H9 (cell line): ENCODE data around the gene CLN5. TPM values are rescaled to one million over a fixed set of nuclear protein-coding genes. Genes with fewer than 3 reads are reported as not detected.
A peak's percentile ranks its signal among the peaks of the same experiment; 100 is the strongest.

Experiments used
- DNase-seq: peaks from one replicate; pipeline ENCODE4 v3.0.0-alpha.2; 2017
- H2AFZ ChIP-seq: one replicate; pipeline ENCODE4 v1.6.1; 2013; ENCODE audit warnings: mild to moderate bottlenecking, low read length, control low read depth, moderate library complexity
- H2AK5ac ChIP-seq: 2 replicates; pipeline ENCODE4 v1.6.1; 2013; ENCODE audit warnings: low read length, control low read depth, mixed read lengths; ENCODE audit not compliant: insufficient read length
- H2BK120ac ChIP-seq: one replicate; pipeline ENCODE4 v1.6.1; 2013; ENCODE audit warnings: low read depth, mild to moderate bottlenecking, low read length, control low read depth, inconsistent platforms; ENCODE audit not compliant: poor library complexity, severe bottlenecking
- H2BK12ac ChIP-seq: 2 replicates; pipeline ENCODE4 v1.6.1; 2013; ENCODE audit warnings: low read length, control low read depth, mixed read lengths, low read depth; ENCODE audit not compliant: insufficient read length
- H2BK15ac ChIP-seq: 2 replicates; pipeline ENCODE4 v1.6.1; 2013; ENCODE audit warnings: low read depth, low read length, control low read depth
- H2BK20ac ChIP-seq: one replicate; pipeline ENCODE4 v1.6.1; 2013; ENCODE audit warnings: low read depth, mild to moderate bottlenecking, low read length, control low read depth, inconsistent platforms; ENCODE audit not compliant: poor library complexity, severe bottlenecking
- H2BK5ac ChIP-seq: 2 replicates; pipeline ENCODE4 v1.6.1; 2013; ENCODE audit warnings: low read length, control low read depth, mixed read lengths; ENCODE audit not compliant: insufficient read length
- H3K14ac ChIP-seq: 2 replicates; pipeline ENCODE4 v1.6.1; 2013; ENCODE audit warnings: low read length, control low read depth; ENCODE audit not compliant: insufficient read depth
- H3K18ac ChIP-seq: 2 replicates; pipeline ENCODE4 v1.6.1; 2013; ENCODE audit warnings: low read depth, mild to moderate bottlenecking, mixed read lengths, low read length, control low read depth; ENCODE audit not compliant: insufficient read length
- H3K23ac ChIP-seq: 2 replicates; pipeline ENCODE4 v1.6.1; 2013; ENCODE audit warnings: low read length, control low read depth, mixed read lengths, low read depth; ENCODE audit not compliant: insufficient read length
- H3K23me2 ChIP-seq: 2 replicates; pipeline ENCODE4 v1.6.1; 2013; ENCODE audit warnings: low read depth, mild to moderate bottlenecking, mixed read lengths, low read length, control low read depth; ENCODE audit not compliant: insufficient read length, poor library complexity, severe bottlenecking
- H3K27ac ChIP-seq: 2 replicates; pipeline ENCODE4 v1.5.1; 2013; ENCODE audit warnings: low read length, control low read depth, mixed read lengths, low read depth; ENCODE audit not compliant: insufficient read length
- H3K27me3 ChIP-seq: 2 replicates; pipeline ENCODE4 v1.6.1; 2013; ENCODE audit warnings: low read length, control low read depth, inconsistent platforms; ENCODE audit not compliant: insufficient read depth
- H3K4ac ChIP-seq: 2 replicates; pipeline ENCODE4 v1.6.1; 2013; ENCODE audit warnings: low read depth, mild to moderate bottlenecking, control low read depth, inconsistent platforms, low read length, moderate library complexity
- H3K4me1 ChIP-seq: 2 replicates; pipeline ENCODE4 v1.6.1; 2013; ENCODE audit warnings: low read length, control low read depth, inconsistent platforms; ENCODE audit not compliant: insufficient read depth
- H3K4me2 ChIP-seq: 2 replicates; pipeline ENCODE4 v1.6.1; 2013; ENCODE audit warnings: low read length, control low read depth, mixed read lengths; ENCODE audit not compliant: insufficient read length, insufficient read depth
- H3K56ac ChIP-seq: 2 replicates; pipeline ENCODE4 v1.6.1; 2013; ENCODE audit warnings: low read depth, mild to moderate bottlenecking, mixed read lengths, low read length, control low read depth; ENCODE audit not compliant: insufficient read length
- H3K79me1 ChIP-seq: 2 replicates; pipeline ENCODE4 v1.6.1; 2013; ENCODE audit warnings: low read depth, mild to moderate bottlenecking, moderate library complexity, low read length, control low read depth, inconsistent platforms; ENCODE audit not compliant: insufficient read depth, poor library complexity, severe bottlenecking
- H3K79me2 ChIP-seq: 2 replicates; pipeline ENCODE4 v1.6.1; 2013; ENCODE audit warnings: low read length, control low read depth, inconsistent platforms; ENCODE audit not compliant: insufficient read depth
- H3K9ac ChIP-seq: 2 replicates; pipeline ENCODE4 v1.6.1; 2013; ENCODE audit warnings: low read length, control low read depth, mixed read lengths; ENCODE audit not compliant: insufficient read length; ENCODE audit errors: extremely low read depth
- H3K9me3 ChIP-seq: one replicate; pipeline ENCODE4 v1.6.1; 2013; ENCODE audit warnings: low read depth, low read length, inconsistent platforms; ENCODE audit not compliant: control insufficient read depth
- H3T11ph ChIP-seq: one replicate; pipeline ENCODE4 v1.6.1; 2013; ENCODE audit warnings: mild to moderate bottlenecking, low read length, control low read depth, inconsistent platforms
- H4K20me1 ChIP-seq: one replicate; pipeline ENCODE4 v1.6.1; 2013; ENCODE audit not compliant: control insufficient read depth, insufficient read length, insufficient read depth
- H4K5ac ChIP-seq: 2 replicates; pipeline ENCODE4 v1.6.1; 2013; ENCODE audit warnings: low read depth, mild to moderate bottlenecking, mixed read lengths, low read length, control low read depth; ENCODE audit not compliant: insufficient read length
- H4K8ac ChIP-seq: replicated peaks from 2 replicates; pipeline ENCODE4 v1.6.1; 2013; ENCODE audit warnings: low read length, control low read depth, mixed read lengths, low read depth; ENCODE audit not compliant: insufficient read length
- H4K91ac ChIP-seq: 2 replicates; pipeline ENCODE4 v1.6.1; 2013; ENCODE audit warnings: low read depth, mild to moderate bottlenecking, moderate library complexity, mixed read lengths, low read length, control low read depth; ENCODE audit not compliant: insufficient read length
- H3K27ac Mint-ChIP-seq, 3 experiments: 2 replicates in 2 of 3; 3 replicates in 1 of 3; pipeline ENCODE4 v1.8.0; 2020 to 2021; ENCODE audit warnings: mixed read lengths in 3 of 3, mild to moderate bottlenecking in 1 of 3, moderate library complexity in 1 of 3
- H3K27me3 Mint-ChIP-seq: 2 replicates; pipeline ENCODE4 v1.8.0; 2021; ENCODE audit warnings: low read depth, mild to moderate bottlenecking, moderate library complexity, mixed read lengths
- H3K36me3 Mint-ChIP-seq, 3 experiments: 2 replicates in 2 of 3; 3 replicates in 1 of 3; pipeline ENCODE4 v1.8.0; 2020 to 2021; ENCODE audit warnings: low read depth in 3 of 3, mixed read lengths in 3 of 3; ENCODE audit not compliant: insufficient read depth in 1 of 3
- H3K4me1 Mint-ChIP-seq, 2 experiments: 2 replicates each; pipeline ENCODE4 v1.8.0; 2020; ENCODE audit warnings: mixed read lengths in 2 of 2
- H3K4me3 Mint-ChIP-seq, 2 experiments: 2 replicates in 1 of 2; 3 replicates in 1 of 2; pipeline ENCODE4 v1.8.0; 2020 to 2021; ENCODE audit warnings: mild to moderate bottlenecking in 2 of 2, mixed read lengths in 2 of 2, moderate library complexity in 1 of 2
- H3K9me3 Mint-ChIP-seq, 2 experiments: 2 replicates in 1 of 2; 3 replicates in 1 of 2; pipeline ENCODE4 v1.8.0; 2020; ENCODE audit warnings: mild to moderate bottlenecking in 2 of 2, mixed read lengths in 2 of 2, moderate library complexity in 1 of 2
- CTCF ChIP-seq: fragments of 200-600 bp; sonication (generic); conservative IDR thresholded peaks from 3 replicates; pipeline ENCODE4 v1.8.0; 2021; ENCODE audit warnings: antibody characterized with exemption, mild to moderate bottlenecking
- WGBS: extraction: QIAGEN DNeasy Blood & Tissue Kit; methylation state at CpG from one replicate; pipeline ENCODE4 v1.1.7; 2013; ENCODE audit warnings: missing lambda C conversion rate, low lambda C conversion rate, mixed read lengths; ENCODE audit not compliant: insufficient read length; ENCODE audit errors: extremely low coverage; 5-methylcytosine and 5-hydroxymethylcytosine counted together
- total RNA-seq: library from RNA; stranded (reverse); gene quantifications from 2 replicates; pipeline ENCODE4 v1.2.1, GENCODE V29; 2021

Gene CLN5
- total RNA-seq, 1 experiment from 2014 or later, result 8.3 TPM

- H3T11ph ChIP-seq, result no peak within 1 kb of the TSS
- peak within 1 kb of the TSS; percentile 84 for H3K18ac ChIP-seq
- no peak within 1 kb of the TSS for H2BK12ac ChIP-seq
- no CpG with 5 or more reads among the region's 74 CpGs for WGBS
- no peak within 1 kb of the TSS for H2AK5ac ChIP-seq
- H3K27ac ChIP-seq, result peak within 1 kb of the TSS; percentile 67
- peak within 1 kb of the TSS; percentile 87 to 93 for H3K4me3 Mint-ChIP-seq
- no peak within 1 kb of the TSS; the same call in 1 of the 2 replicates for H2BK15ac ChIP-seq
- H4K91ac ChIP-seq, result no peak within 1 kb of the TSS
- no peaks in the 10 kb centered on the region for H4K20me1 ChIP-seq
- DNase-seq, result peak; percentile 90
- H3K36me3 Mint-ChIP-seq, result peaks cover 0 to 3% (median 0%) of the 10 kb centered on the region in 3 experiments; a peak in 1 of 7 replicates
- H3K23me2 ChIP-seq, result peaks cover 4% of the 10 kb centered on the region
- no peaks in the 10 kb centered on the region for H3K27me3 ChIP-seq
- no peak within 1 kb of the TSS for H3K56ac ChIP-seq
- peaks cover 3% of the 10 kb centered on the region for H3K79me1 ChIP-seq
- no peak within 1 kb of the TSS for H3K23ac ChIP-seq
- no peak within 1 kb of the TSS for H2BK20ac ChIP-seq
- no peak within 1 kb of the TSS for H4K8ac ChIP-seq
- no peaks in the 10 kb centered on the region; the same call in 1 of the 2 replicates for H3K27me3 Mint-ChIP-seq
- H3K27ac Mint-ChIP-seq, result peak within 1 kb of the TSS; percentile 97 to 100 (median 99)
- H3K4me1 Mint-ChIP-seq, result peaks cover 32 to 34% of the 10 kb centered on the region in 2 experiments
- H3K9me3 ChIP-seq, result no peaks in the 10 kb centered on the region
- peak within 1 kb of the TSS; percentile 82 for H3K9ac ChIP-seq
- H3K4me2 ChIP-seq, result peak within 1 kb of the TSS; percentile 95
- no peak within 1 kb of the TSS; the same call in 1 of the 2 replicates for H3K4ac ChIP-seq
- no peak within 1 kb of the TSS for H2BK120ac ChIP-seq
- no peak for TF ChIP-seq CTCF
- peak within 1 kb of the TSS; percentile 95 for H2AFZ ChIP-seq
- H3K79me2 ChIP-seq, result peaks cover 4% of the 10 kb centered on the region; the same call in 1 of the 2 replicates
- peak within 1 kb of the TSS; percentile 75 for H2BK5ac ChIP-seq
- H3K14ac ChIP-seq, result peak within 1 kb of the TSS; percentile 92
- no peak within 1 kb of the TSS for H4K5ac ChIP-seq
- peaks cover 5% of the 10 kb centered on the region; the same call in 1 of the 2 replicates for H3K4me1 ChIP-seq
- 0 out of 5 replicates have a peak, but pooled peaks cover 0 to under 1% of the 10 kb centered on the region in 2 experiments for H3K9me3 Mint-ChIP-seq
These were observed 35.2 kb downstream of the CLN5 start, which contains the start of gene FBXL3 for GRCh38 chr13:77026861-77027621. Gene FBXL3, minus strand, starts transcription at chr13:77027159. Its CDS starts 5,299 bp downstream, at chr13:77021860.
